HG03025 (cell line): ENCODE measurements around the gene REN.

ENCODE experiments used
- ATAC-seq: cut with Tn5 transposase; IDR thresholded peaks from one replicate; pipeline ENCODE4 v1.9.1; 2021; ENCODE audit warnings: mild to moderate bottlenecking, moderate library complexity; ENCODE audit not compliant: unreplicated experiment, low FRiP score

Gene REN

DNA sequence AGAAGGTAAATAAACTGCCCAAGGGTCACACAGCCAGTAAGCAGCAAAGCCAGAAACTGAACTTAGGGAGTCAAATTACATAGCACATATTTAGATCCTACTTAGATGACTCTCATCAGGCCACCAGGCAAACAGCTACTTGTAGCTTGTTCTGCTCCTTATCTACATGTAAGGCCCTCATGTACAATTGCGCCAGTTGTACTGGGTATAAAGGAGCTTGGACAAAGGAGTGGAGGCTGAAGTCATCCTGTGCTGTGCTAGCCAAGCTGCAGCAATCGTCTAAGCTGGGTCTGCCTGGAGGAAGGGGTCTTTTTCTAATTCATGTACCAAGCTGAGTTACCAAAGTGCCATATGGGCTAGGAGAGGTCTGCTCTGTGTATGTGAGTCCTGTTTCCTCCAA lies 27.0 kb downstream of the REN start:
- ATAC-seq = no peak

GRCh38 chr1:204136814-204137213 lies 29.3 kb downstream of the REN start:
- no peak for ATAC-seq

- ATAC-seq = no peak
Measured at GRCh38 chr1:204134103-204134502, 32.0 kb downstream of the REN start.

DNA sequence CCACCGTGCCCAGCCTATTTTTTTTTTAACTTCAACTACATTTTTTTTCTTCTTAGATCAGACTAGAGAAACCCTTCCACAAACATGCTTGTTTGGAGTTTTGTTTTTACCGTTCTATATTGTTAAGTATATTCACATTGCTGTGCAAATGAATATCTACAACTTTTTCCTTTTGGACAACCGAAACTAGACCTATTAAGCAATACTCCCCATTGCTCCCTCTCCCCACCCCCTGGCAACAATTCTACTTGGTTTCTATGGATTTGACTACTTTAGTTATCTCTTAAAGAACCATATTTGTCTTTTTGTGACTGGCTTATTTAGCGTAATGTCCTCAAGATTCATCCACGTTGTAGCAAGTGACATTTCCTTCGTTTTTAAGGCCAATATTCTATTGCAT lies 33.4 kb downstream of the REN start:
- no peak for ATAC-seq

GRCh38 chr1:204131978-204132377 lies 34.2 kb downstream of the REN start:
- no peak for ATAC-seq

DNA sequence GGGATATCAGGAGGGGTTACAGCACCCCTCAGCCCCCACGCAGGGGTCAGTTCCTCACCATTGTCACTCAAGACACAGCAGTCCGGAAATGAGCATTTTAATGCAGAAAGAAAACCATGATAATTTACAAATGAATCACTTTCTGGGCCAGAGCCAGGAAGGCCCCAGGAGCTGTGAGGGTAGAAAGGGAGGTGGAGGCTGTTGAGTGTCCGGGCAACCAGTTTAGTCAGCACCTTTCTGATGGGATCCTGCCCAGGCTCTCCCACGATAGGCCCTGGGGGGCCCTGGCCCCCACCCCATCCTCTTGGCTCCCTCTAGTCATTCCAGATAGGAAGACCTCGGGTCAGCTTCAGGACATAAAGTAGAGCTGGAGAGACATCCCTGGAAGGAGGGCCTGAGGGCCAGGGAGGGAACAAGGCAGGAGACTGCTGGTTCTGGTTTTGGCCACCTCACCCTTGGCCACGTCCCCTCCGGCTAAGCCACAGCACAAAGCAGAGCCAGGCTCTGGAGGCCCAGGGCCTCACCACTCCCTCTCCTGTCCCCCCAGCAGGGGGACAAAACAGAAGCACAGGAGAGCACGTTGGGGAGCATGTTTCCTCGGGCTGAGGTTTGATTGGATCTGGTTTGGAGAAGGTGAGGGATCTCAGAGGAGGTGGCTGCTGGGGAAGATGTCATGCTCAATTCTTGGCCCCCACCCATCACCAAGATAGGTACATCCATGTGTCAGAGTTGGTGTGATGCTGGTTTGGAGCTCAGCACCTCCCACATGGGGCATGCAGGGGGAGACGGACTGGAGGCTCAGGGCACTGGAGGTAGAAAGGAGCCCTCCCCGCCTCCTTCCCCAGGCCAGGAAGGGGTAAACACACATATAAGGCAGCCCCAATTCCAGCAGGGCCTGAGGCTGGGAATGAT lies 34.9 kb downstream of the REN start:
- no peak for ATAC-seq

DNA sequence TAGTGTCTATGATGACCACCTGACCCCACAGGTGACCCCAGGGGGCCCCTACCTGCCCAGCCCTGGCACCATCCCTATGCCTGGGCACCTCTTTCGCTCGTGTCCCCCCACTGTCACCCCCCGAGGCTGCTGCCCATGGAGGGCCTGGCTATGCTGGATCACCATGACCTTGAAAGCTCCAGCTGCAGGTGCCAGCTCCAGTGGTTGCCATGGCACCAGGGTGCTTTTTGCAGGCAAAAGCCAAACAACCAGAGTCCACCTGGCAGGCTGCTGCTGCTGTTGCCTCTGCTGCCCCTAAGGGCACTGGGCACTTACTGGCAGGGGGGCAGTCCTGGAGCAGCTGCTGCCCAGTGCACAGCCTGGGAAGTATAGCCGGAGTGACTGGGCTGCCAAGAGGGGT lies 36.0 kb downstream of the REN start:
- ATAC-seq = no peak

DNA sequence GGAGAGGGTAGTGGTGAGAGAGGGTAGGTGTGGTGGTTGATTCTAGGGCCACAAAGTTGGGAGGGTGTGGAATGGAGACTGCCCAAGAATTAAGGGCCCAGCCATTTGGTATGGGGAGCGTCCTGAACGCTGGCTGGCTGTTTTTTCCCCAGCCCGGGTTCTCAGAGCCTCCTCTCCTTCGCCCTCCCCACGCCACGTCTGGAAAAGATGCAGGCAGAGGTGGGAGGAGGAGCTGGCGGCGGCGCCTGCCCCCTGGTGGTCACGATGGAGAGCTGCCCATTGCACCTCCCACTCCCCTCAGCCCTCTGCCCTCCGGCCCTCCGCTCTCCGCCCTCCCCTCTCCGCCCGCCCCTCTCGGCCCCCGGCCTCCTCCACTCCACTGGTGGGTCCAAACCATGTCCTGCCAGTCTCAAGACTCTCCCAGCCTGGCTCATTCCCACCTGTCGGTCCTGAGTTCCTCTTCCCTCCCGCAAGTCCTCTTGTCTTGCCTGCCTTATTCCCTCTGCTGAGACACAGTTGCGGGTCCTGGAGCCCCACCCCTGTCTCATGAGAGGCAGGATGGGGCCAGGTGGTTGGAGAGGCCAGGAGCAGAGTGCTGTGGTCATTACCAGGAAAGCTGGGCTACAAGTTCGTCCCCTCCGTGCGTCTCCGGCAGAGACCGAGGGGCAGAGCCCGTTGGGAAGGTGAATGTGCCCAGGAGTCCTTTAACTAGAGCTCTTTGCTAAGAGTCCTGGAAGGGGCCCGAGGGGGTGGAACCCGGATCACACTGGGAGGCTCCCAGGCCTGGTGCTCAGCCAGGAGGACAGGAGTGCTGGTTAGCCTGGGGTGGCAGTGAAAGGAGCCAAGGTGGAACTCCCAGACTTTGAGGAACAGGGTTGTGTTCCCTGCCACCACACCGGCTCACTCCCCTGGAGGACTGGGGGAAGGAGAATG lies 36.9 kb downstream of the REN start:
- ATAC-seq = no peak

DNA sequence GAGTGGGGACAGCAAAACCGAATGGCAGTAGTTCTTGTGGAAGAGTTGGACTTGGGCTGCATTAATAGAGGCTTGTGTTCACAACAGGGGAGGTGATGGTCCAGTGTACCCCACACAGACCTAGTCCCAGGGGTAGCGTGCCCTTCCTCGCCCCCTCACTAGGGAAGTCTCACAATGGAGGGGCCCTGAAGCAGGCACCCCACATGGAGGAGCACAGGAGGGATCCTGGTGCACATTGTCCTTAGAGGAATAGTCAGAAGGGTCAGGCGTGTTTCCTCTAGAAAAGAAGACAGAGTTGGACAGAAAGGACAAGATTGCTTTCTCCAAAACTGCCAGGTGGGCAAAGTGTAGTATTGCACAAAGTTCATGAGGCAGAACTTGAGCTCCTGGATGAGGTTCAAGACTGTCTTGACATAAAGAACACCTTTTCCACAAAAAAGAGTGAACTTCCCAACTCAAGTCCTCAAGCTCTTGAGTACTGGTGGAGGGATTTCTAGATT lies 37.6 kb downstream of the REN start:
- ATAC-seq = no peak

- no peak for ATAC-seq
Measured at GRCh38 chr1:204127597-204128242, 38.4 kb downstream of the REN start.

DNA sequence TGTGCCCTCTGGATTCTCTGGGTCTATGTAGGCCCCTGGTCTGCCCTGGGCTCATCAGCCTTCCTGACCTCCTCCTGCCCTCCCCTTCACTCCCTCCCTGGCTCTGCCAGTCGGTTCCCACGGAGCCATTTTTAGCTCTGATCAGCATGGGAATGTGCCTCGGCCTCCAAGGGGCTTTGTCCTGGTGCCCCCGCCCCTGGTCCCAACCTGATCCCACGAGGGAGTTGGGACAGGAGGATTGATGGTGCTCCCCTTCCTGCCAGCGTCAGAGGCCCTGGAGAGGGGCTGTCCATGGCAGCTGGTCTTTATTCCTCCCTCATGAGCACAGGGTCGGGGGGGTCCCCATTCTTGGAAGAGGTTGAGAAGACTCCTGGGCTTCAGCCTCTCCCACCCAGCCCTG lies 39.2 kb downstream of the REN start:
- no peak for ATAC-seq

DNA sequence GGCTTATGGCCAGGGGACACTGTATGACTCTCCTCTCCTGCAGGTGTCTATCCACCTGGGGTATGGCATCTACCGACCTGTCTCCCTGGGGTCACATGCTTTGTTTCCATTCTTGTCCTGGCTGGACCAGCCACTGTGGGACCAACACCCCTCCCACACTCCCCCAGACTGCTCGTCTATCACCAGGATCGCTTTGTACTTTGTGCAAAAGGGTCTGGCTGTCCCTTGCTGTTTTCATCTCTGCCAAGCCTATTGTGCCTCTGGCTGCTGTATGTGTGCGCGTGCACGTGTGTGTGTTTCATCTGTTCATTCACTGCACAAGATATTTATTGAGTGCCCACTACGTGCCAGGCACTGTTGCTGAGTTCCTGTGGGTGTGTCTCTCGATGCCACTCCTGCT lies 39.8 kb downstream of the REN start:
- no peak for ATAC-seq

DNA sequence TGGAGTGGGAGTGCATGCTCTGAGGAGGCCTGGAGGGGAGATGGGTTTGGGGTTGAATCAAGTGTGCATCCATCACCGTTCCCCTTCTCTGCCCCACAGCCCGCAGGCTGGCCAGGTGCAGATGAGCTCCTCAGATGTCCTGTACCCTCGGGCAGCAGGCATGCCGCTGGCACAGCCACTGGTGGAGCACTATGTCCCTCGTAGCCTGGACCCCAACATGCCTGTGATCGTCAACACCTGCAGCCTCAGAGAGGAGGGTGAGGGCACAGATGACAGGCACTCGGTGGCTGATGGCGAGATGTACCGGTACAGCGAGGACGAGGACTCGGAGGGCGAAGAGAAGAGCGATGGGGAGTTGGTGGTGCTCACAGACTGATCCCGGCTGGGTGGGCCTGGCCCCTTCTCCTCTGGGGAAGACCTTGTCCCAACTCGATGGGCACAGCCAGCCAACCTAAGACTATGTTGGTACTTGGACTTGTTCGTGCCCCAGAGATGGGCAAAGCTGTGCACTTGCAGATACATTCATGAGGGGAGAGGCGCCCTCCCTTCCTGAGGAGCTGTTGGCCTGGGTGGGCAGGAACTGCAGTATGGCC lies 40.3 kb downstream of the REN start:
- no peak for ATAC-seq

- no peak for ATAC-seq
Measured at GRCh38 chr1:204124639-204125038, 41.5 kb downstream of the REN start.

- no peak for ATAC-seq
Measured at GRCh38 chr1:204123376-204123775, 42.8 kb downstream of the REN start.

DNA sequence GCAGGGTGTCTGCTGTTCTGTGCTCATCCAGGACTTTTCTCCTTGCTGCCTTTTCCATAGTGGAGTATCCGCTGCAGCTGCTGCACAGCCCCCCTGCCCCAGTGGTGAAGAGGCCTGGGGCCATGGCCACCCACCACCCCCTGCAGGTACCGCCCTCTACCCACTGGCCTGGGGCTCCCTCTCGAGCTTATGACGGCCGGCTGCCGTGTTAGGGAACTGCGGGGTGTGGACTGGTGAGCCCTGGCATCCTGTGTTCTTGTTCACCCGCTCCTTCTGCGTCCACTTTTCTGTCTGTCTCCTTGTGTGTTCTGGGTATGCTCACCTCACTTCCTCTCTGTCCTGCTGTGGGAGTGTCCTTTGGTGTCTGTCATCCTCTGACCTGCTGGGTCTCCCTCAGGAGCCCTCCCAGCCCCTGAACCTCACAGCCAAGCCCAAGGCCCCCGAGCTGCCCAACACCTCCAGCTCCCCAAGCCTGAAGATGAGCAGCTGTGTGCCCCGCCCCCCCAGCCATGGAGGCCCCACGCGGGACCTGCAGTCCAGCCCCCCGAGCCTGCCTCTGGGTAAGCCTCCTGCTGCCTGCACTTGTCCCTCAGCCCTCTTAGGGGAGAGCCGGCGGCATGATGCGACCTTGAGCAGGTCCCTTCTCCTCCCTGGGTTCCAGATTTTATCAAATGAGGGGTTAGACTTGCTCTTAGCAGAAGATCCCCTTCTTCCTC lies 44.1 kb downstream of the REN start:
- no peak for ATAC-seq

- no peak for ATAC-seq
Measured at GRCh38 chr1:204116539-204116938, 49.6 kb downstream of the REN start.

DNA sequence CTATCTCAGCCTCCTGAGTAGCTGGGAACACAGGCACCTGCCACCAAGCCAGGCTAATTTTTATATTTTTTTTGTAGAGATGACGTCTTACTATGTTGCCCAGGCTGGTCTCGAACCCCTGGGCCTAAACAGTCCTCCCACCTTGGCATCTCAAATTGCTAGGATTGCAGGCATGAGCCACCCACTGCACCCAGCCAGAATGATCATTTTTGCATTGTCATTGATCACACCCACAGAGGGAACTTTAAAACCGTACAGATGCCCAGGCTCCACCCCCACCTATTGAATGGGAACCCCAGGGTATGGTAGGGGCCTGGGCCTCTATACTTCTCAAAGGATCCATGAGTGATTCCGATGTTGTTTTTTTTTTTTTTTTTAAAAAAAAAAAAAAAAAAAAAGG lies 51.0 kb downstream of the REN start:
- no peak for ATAC-seq

GRCh38 chr1:204114606-204115005 lies 51.5 kb downstream of the REN start:
- ATAC-seq = no peak

DNA sequence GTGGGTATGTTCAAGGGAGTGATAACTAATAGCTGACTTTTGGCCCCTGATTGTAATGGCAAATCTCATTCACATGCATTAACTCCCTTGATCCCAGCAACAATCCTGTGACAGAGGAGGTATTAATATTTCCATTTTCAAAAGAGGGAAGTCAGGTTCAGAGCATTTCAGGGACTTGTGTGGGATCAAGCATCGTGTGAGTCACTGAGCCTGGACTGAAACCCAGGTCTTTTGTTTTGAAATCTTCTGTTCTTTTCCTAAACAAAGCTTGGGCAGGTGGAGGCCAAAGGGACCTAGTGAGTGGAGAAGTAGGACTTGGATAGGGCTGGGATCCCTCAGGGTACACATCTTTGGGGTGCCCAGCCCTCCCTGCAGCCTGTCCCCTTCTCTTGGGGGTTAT lies 52.2 kb downstream of the REN start:
- no peak for ATAC-seq
